ENCODE data around the gene METRNL.
"Not testable (repeated sequence)": the region's sequence is repeated elsewhere in the genome, so short reads cannot be mapped to it uniquely, and the experiment has no call there.

DNA sequence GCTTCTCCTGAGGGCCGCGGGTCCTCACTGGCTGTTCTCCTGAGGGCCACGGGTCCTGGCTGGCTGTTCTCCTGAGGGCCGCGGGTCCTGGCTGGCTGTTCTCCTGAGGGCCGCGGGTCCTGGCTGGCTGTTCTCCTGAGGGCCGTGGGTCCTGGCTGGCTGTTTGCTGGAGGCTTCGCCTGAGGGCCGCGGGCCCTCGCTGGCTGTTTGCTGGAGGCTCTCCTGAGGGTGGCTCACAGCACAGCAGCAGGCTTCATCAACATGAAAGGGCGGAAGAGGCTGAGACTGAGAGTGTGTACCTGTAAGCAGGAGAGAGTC lies 60.8 kb downstream of the METRNL start:
- TF ChIP-seq, protein P1, sequence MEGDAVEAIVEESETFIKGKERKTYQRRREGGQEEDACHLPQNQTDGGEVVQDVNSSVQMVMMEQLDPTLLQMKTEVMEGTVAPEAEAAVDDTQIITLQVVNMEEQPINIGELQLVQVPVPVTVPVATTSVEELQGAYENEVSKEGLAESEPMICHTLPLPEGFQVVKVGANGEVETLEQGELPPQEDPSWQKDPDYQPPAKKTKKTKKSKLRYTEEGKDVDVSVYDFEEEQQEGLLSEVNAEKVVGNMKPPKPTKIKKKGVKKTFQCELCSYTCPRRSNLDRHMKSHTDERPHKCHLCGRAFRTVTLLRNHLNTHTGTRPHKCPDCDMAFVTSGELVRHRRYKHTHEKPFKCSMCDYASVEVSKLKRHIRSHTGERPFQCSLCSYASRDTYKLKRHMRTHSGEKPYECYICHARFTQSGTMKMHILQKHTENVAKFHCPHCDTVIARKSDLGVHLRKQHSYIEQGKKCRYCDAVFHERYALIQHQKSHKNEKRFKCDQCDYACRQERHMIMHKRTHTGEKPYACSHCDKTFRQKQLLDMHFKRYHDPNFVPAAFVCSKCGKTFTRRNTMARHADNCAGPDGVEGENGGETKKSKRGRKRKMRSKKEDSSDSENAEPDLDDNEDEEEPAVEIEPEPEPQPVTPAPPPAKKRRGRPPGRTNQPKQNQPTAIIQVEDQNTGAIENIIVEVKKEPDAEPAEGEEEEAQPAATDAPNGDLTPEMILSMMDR (conservative IDR thresholded peaks at IDR 0.05) = not testable (repeated sequence)
- not testable (repeated sequence) for TF ChIP-seq ZFX (IDR thresholded peaks at IDR 0.05)

Data from C4-2B (cell line).